ENCODE data around the gene EFR3B. TPM values are rescaled to one million over a fixed set of nuclear protein-coding genes. Genes with fewer than 3 reads are reported as not detected.
"Not testable (repeated sequence)": the region's sequence is repeated elsewhere in the genome, so short reads cannot be mapped to it uniquely, and the experiment has no call there.

The EFR3B gene
- total RNA-seq, 1 donor from 2014 or later: 22.9 TPM

DNA sequence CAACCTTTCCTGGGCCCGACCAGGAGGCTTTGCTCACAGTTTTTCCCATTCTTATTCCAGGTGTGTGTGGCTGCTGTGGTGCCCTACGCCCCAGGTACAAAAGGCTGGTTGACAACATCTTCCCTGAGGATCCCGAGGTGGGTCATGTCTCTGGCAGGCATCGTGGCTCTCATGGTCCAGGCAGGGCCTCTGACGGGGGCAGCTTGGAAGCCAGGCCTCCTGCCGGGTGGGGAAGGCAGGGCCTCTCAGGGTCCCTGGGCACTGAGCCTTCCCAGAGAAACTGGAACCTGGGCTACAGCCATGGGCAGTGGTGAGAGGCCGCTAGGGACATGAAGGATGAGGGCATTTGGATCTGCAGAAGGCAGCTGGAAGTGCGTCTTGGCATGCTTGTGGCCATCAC is 49.4 kb downstream of the EFR3B start:
- no peaks in the 10 kb centered on the region for H3K9me3 Mint-ChIP-seq (ENCODE audit: unreplicated experiment)
- no peaks in the 10 kb centered on the region for H3K36me3 Mint-ChIP-seq (ENCODE audit: unreplicated experiment)
- no peak overlapping the region for H3K27ac Mint-ChIP-seq (ENCODE audit: unreplicated experiment)
- TF ChIP-seq, protein P1, sequence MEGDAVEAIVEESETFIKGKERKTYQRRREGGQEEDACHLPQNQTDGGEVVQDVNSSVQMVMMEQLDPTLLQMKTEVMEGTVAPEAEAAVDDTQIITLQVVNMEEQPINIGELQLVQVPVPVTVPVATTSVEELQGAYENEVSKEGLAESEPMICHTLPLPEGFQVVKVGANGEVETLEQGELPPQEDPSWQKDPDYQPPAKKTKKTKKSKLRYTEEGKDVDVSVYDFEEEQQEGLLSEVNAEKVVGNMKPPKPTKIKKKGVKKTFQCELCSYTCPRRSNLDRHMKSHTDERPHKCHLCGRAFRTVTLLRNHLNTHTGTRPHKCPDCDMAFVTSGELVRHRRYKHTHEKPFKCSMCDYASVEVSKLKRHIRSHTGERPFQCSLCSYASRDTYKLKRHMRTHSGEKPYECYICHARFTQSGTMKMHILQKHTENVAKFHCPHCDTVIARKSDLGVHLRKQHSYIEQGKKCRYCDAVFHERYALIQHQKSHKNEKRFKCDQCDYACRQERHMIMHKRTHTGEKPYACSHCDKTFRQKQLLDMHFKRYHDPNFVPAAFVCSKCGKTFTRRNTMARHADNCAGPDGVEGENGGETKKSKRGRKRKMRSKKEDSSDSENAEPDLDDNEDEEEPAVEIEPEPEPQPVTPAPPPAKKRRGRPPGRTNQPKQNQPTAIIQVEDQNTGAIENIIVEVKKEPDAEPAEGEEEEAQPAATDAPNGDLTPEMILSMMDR (IDR thresholded peaks at IDR 0.05; ENCODE audit: partially characterized antibody, unreplicated experiment): no peak
- no peaks in the 10 kb centered on the region for H3K27me3 Mint-ChIP-seq (ENCODE audit: unreplicated experiment)
- H3K4me3 Mint-ChIP-seq (ENCODE audit: unreplicated experiment): no peak overlapping the region
- H3K4me1 Mint-ChIP-seq (ENCODE audit: low read depth, unreplicated experiment): no peaks in the 10 kb centered on the region
- no peak for DNase-seq

DNA sequence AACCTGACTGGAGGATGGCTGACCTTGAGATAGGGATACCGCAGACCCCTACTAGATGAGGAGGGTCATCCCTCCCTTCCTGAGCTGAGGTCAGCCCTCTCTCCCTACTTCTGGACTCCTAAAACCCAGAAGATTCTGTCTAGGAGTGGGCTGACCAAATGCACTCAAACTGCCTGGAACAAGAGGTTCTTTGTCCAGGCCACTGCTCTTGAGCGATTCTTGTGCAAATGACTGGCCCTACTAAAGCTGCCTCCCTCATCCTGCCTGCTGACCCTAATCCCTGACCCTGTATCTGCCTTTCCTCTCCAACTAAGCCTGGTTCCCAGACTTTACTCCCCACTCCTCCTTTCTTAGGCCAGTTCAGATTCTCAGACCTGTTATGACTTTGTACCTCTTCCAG is 56.2 kb downstream of the EFR3B start:
- DNase-seq: no peak
- Mint-ChIP-seq H3K27me3 (ENCODE audit: unreplicated experiment) (peaks cover 4% of the 10 kb centered on the region), H3K4me1 (ENCODE audit: low read depth, unreplicated experiment) (no peaks in the 10 kb centered on the region), H3K4me3 (ENCODE audit: unreplicated experiment) (no peak overlapping the region), H3K9me3 (ENCODE audit: unreplicated experiment) (no peaks in the 10 kb centered on the region), H3K36me3 (ENCODE audit: unreplicated experiment) (peaks cover 8% of the 10 kb centered on the region), H3K27ac (ENCODE audit: unreplicated experiment) (no peak overlapping the region)
- TF ChIP-seq, protein P1 (IDR thresholded peaks at IDR 0.05; ENCODE audit: partially characterized antibody, unreplicated experiment): no peak

GRCh38 chr2:25098670-25099486 is 57.0 kb downstream of the EFR3B start:
- Mint-ChIP-seq H3K4me1 (ENCODE audit: low read depth, unreplicated experiment) (no peaks in the 10 kb centered on the region), H3K27me3 (ENCODE audit: unreplicated experiment) (peaks cover 4% of the 10 kb centered on the region)
- DNase-seq: no peak

DNA sequence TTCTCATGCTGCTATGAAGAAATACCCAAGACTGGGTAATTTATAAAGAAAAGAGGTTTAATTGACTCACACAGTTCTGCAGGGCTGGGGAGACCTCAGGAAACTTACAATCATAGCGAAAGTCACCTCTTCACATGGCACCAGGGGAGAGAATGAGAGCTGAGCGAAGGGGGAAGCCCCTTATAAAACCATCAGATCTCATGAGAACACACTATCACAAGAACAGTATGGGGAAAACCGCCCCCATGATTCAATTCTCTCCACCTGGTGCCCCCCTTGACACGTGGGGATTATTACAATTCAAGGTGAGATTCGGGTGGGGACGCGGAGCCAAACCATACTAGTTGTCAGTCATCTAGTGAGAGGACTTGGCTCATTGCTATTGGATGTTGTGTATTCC is 60.5 kb downstream of the EFR3B start:
- H3K9me3 Mint-ChIP-seq (ENCODE audit: unreplicated experiment); H3K36me3 Mint-ChIP-seq (ENCODE audit: unreplicated experiment); H3K4me1 Mint-ChIP-seq (ENCODE audit: low read depth, unreplicated experiment); H3K27me3 Mint-ChIP-seq (ENCODE audit: unreplicated experiment); H3K27ac Mint-ChIP-seq (ENCODE audit: unreplicated experiment); H3K4me3 Mint-ChIP-seq (ENCODE audit: unreplicated experiment); DNase-seq: not testable (repeated sequence)

More at GRCh38 chr2:25098670-25099486, 57.0 kb downstream of the EFR3B start:
- Mint-ChIP-seq H3K27ac (ENCODE audit: unreplicated experiment) (no peak overlapping the region), H3K9me3 (ENCODE audit: unreplicated experiment) (no peaks in the 10 kb centered on the region), H3K36me3 (ENCODE audit: unreplicated experiment) (peaks cover 8% of the 10 kb centered on the region), H3K4me3 (ENCODE audit: unreplicated experiment) (no peak overlapping the region)
- TF ChIP-seq, protein P1 (IDR thresholded peaks at IDR 0.05; ENCODE audit: partially characterized antibody, unreplicated experiment): no peak

DNA sequence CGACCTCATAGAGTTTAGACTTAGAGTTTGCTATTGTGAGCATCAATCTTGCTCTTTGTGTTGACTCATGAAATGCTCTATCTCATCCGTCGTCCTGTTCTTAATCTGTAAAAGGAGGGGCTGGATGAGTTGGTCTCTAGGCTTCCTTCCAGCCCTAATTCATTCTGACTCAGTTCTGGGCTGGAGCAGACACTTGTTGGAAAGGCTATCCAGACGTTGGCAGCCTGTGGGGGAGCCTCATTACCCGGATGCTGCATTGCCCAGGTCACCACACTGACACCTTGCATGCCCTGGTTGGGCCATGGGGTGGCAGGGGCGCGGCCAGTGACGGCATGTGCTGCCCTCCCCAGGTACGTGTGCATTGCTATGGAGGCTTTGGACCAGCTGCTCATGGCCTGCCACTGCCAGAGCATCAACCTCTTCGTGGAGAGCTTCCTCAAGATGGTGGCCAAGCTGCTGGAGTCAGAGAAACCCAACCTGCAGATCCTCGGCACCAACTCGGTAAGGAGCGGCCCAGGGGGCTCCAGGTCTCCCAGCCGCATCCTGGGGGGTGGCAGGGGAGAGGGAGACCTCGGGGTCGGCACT is 61.5 kb downstream of the EFR3B start:
- no peaks in the 10 kb centered on the region for H3K27me3 Mint-ChIP-seq (ENCODE audit: unreplicated experiment)
- DNase-seq: no peak

More for the DNA sequence above, 61.5 kb downstream of the EFR3B start:
- Mint-ChIP-seq H3K9me3 (ENCODE audit: unreplicated experiment) (peaks cover 1% of the 10 kb centered on the region), H3K4me1 (ENCODE audit: low read depth, unreplicated experiment) (peaks cover 8% of the 10 kb centered on the region), H3K4me3 (ENCODE audit: unreplicated experiment) (no peak overlapping the region), H3K27ac (ENCODE audit: unreplicated experiment) (no peak overlapping the region), H3K36me3 (ENCODE audit: unreplicated experiment) (no peaks in the 10 kb centered on the region)
- TF ChIP-seq, protein P1 (IDR thresholded peaks at IDR 0.05; ENCODE audit: partially characterized antibody, unreplicated experiment): no peak

All from glutamatergic neuron (in vitro differentiated cells).